ENCODE measurements around the gene PARN. TPM values are rescaled to one million over a fixed set of nuclear protein-coding genes. Genes with fewer than 3 reads are reported as not detected.
"Not testable (repeated sequence)": the region's sequence is repeated elsewhere in the genome, so short reads cannot be mapped to it uniquely, and the experiment has no call there.

The PARN gene
- total RNA-seq, 1 donor from 2014 or later: 18.9 TPM

- DNase-seq (ENCODE audit: low read depth in 2 of 2): peak; percentile 92 to 97
Observed at GRCh38 chr16:14632693-14633569, 2.9 kb upstream of the PARN start, which contains the start of gene BFAR. BFAR (plus strand) TSS chr16:14632951; CDS start chr16:14644347, 11,396 bp downstream.

GRCh38 chr16:14630620-14631330 lies 715 bp upstream of the PARN start:
- not testable (repeated sequence) for DNase-seq (ENCODE audit: low read depth in 2 of 2)

- DNase-seq (ENCODE audit: low read depth in 2 of 2): peak in 1 of 2 donors; percentile 2
Observed at GRCh38 chr16:14629612-14629918, 495 bp downstream of the PARN start.

GRCh38 chr16:14628806-14629611 lies 1.1 kb downstream of the PARN start:
- DNase-seq (ENCODE audit: low read depth in 2 of 2): peak in 1 of 2 donors; percentile 7

GRCh38 chr16:14627078-14627477 lies 3.0 kb downstream of the PARN start:
- DNase-seq (ENCODE audit: low read depth in 2 of 2): no peak

GRCh38 chr16:14618566-14618965 lies 11.5 kb downstream of the PARN start:
- DNase-seq (ENCODE audit: low read depth in 2 of 2): no peak

- DNase-seq (ENCODE audit: low read depth in 2 of 2): no peak
Observed at GRCh38 chr16:14616280-14616679, 13.8 kb downstream of the PARN start.

- DNase-seq (ENCODE audit: low read depth in 2 of 2): no peak
Observed at GRCh38 chr16:14613991-14614390, 16.1 kb downstream of the PARN start.

- DNase-seq (ENCODE audit: low read depth in 2 of 2): no peak
Observed at GRCh38 chr16:14611660-14612059, 18.4 kb downstream of the PARN start.

GRCh38 chr16:14609716-14610115 lies 20.3 kb downstream of the PARN start:
- no peak for DNase-seq (ENCODE audit: low read depth in 2 of 2)

- DNase-seq (ENCODE audit: low read depth in 2 of 2): no peak
Observed at GRCh38 chr16:14608604-14609003, 21.5 kb downstream of the PARN start.

GRCh38 chr16:14608111-14608566 lies 21.9 kb downstream of the PARN start:
- no peak for DNase-seq (ENCODE audit: low read depth in 2 of 2)

GRCh38 chr16:14606102-14606501 lies 24.0 kb downstream of the PARN start:
- no peak for DNase-seq (ENCODE audit: low read depth in 2 of 2)

- no peak for DNase-seq (ENCODE audit: low read depth in 2 of 2)
Observed at GRCh38 chr16:14602443-14602963, 27.6 kb downstream of the PARN start.

GRCh38 chr16:14600164-14600563 lies 29.9 kb downstream of the PARN start:
- peak in 1 of 2 donors; percentile 36 for DNase-seq (ENCODE audit: low read depth in 2 of 2)

GRCh38 chr16:14586637-14587305 lies 43.3 kb downstream of the PARN start:
- no peak for DNase-seq (ENCODE audit: low read depth in 2 of 2)

GRCh38 chr16:14585287-14585686 lies 44.8 kb downstream of the PARN start:
- DNase-seq (ENCODE audit: low read depth in 2 of 2): no peak

- DNase-seq (ENCODE audit: low read depth in 2 of 2): not testable (repeated sequence)
Observed at GRCh38 chr16:14580926-14581325, 49.1 kb downstream of the PARN start.

GRCh38 chr16:14579266-14579665 lies 50.8 kb downstream of the PARN start:
- peak in 1 of 2 donors; percentile 15 for DNase-seq (ENCODE audit: low read depth in 2 of 2)

- no peak for DNase-seq (ENCODE audit: low read depth in 2 of 2)
Observed at GRCh38 chr16:14576532-14576931, 53.5 kb downstream of the PARN start.

- no peak for DNase-seq (ENCODE audit: low read depth in 2 of 2)
Observed at GRCh38 chr16:14576069-14576468, 54.0 kb downstream of the PARN start.

All from dermis microvascular lymphatic vessel endothelial cell (primary cell).